ES-I3 (cell line): ENCODE results near the gene CRYGB.

Source experiments
- H3K36me3 ChIP-seq: 2 replicates; pipeline ENCODE4 v1.6.1; 2013; ENCODE audit warnings: mild to moderate bottlenecking, low read length, control low read depth, moderate library complexity; ENCODE audit not compliant: insufficient read depth
- H3K4me1 ChIP-seq: 2 replicates; pipeline ENCODE4 v1.6.1; 2013; ENCODE audit warnings: mild to moderate bottlenecking, control low read depth, low read length; ENCODE audit not compliant: insufficient read depth
- H3K9ac ChIP-seq: 2 replicates; pipeline ENCODE4 v1.6.1; 2013; ENCODE audit warnings: low read depth, mild to moderate bottlenecking, low read length, moderate library complexity
- H3K9me3 ChIP-seq: 2 replicates; pipeline ENCODE4 v1.6.1; 2013; ENCODE audit warnings: mild to moderate bottlenecking, low read length, moderate library complexity; ENCODE audit not compliant: control insufficient read depth, insufficient read depth

CRYGB gene

GRCh38 chr2:208174144-208174543, 28.2 kb upstream of the CRYGB start:
- H3K4me1 ChIP-seq, result no peaks in the 10 kb centered on the region
- no peak overlapping the region for H3K9ac ChIP-seq
- H3K36me3 ChIP-seq, result no peaks in the 10 kb centered on the region
- H3K9me3 ChIP-seq, result no peaks in the 10 kb centered on the region

- no peak overlapping the region for H3K9ac ChIP-seq
- H3K4me1 ChIP-seq, result no peaks in the 10 kb centered on the region
- no peaks in the 10 kb centered on the region for H3K9me3 ChIP-seq
- no peaks in the 10 kb centered on the region for H3K36me3 ChIP-seq
These were observed 26.2 kb upstream of the CRYGB start for GRCh38 chr2:208172125-208172524.

GRCh38 chr2:208164951-208165755, 19.2 kb upstream of the CRYGB start:
- H3K4me1 ChIP-seq, result no peaks in the 10 kb centered on the region
- no peaks in the 10 kb centered on the region for H3K36me3 ChIP-seq
- H3K9me3 ChIP-seq, result no peaks in the 10 kb centered on the region
- H3K9ac ChIP-seq, result no peak overlapping the region

GRCh38 chr2:208163489-208163888, 17.5 kb upstream of the CRYGB start, which contains the start of gene CRYGA:
Gene CRYGA, minus strand, starts transcription at chr2:208163589. Its CDS starts 33 bp downstream, at chr2:208163556.
- Histone ChIP-seq H3K36me3 (no peaks in the 10 kb centered on the region), H3K9ac (no peak within 1 kb of the TSS), H3K4me1 (no peaks in the 10 kb centered on the region), H3K9me3 (no peaks in the 10 kb centered on the region)

- Histone ChIP-seq H3K36me3 (no peaks in the 10 kb centered on the region), H3K9ac (no peak overlapping the region), H3K9me3 (no peaks in the 10 kb centered on the region), H3K4me1 (no peaks in the 10 kb centered on the region)
These were observed 10.5 kb upstream of the CRYGB start for GRCh38 chr2:208156439-208156838.

- Histone ChIP-seq H3K36me3 (no peaks in the 10 kb centered on the region), H3K9ac (no peak overlapping the region), H3K9me3 (no peaks in the 10 kb centered on the region), H3K4me1 (no peaks in the 10 kb centered on the region)
These were observed 7.2 kb upstream of the CRYGB start for GRCh38 chr2:208153156-208153555.

GRCh38 chr2:208150956-208151355, 5.0 kb upstream of the CRYGB start:
- Histone ChIP-seq H3K36me3 (no peaks in the 10 kb centered on the region), H3K9me3 (no peaks in the 10 kb centered on the region), H3K4me1 (no peaks in the 10 kb centered on the region), H3K9ac (no peak overlapping the region)

GRCh38 chr2:208150094-208150493, 4.1 kb upstream of the CRYGB start:
- Histone ChIP-seq H3K36me3 (no peaks in the 10 kb centered on the region), H3K4me1 (no peaks in the 10 kb centered on the region), H3K9ac (no peak overlapping the region), H3K9me3 (no peaks in the 10 kb centered on the region)

GRCh38 chr2:208148803-208149202, 2.8 kb upstream of the CRYGB start:
- Histone ChIP-seq H3K9me3 (no peaks in the 10 kb centered on the region), H3K36me3 (no peaks in the 10 kb centered on the region), H3K4me1 (no peaks in the 10 kb centered on the region), H3K9ac (no peak overlapping the region)

GRCh38 chr2:208147759-208148158, 1.8 kb upstream of the CRYGB start:
- Histone ChIP-seq H3K4me1 (peaks cover 4% of the 10 kb centered on the region), H3K9me3 (no peaks in the 10 kb centered on the region), H3K36me3 (no peaks in the 10 kb centered on the region), H3K9ac (no peak overlapping the region)

- Histone ChIP-seq H3K4me1 (peaks cover 12% of the 10 kb centered on the region), H3K9ac (no peak overlapping the region), H3K9me3 (no peaks in the 10 kb centered on the region), H3K36me3 (no peaks in the 10 kb centered on the region)
These were observed 1.1 kb upstream of the CRYGB start for GRCh38 chr2:208147008-208147407.

GRCh38 chr2:208142925-208143799, 2.8 kb downstream of the CRYGB start:
- no peaks in the 10 kb centered on the region; the same call in 1 of the 2 replicates for H3K9me3 ChIP-seq
- peak overlapping the region; percentile 9; the same call in 1 of the 2 replicates for H3K9ac ChIP-seq
- peaks cover 12% of the 10 kb centered on the region for H3K4me1 ChIP-seq
- H3K36me3 ChIP-seq, result no peaks in the 10 kb centered on the region

- Histone ChIP-seq H3K4me1 (peaks cover 12% of the 10 kb centered on the region), H3K9ac (peak overlapping the region; percentile 9; the same call in 1 of the 2 replicates), H3K9me3 (no peaks in the 10 kb centered on the region; the same call in 1 of the 2 replicates), H3K36me3 (no peaks in the 10 kb centered on the region)
These were observed 3.6 kb downstream of the CRYGB start for GRCh38 chr2:208142240-208142924.

- no peak overlapping the region for H3K9ac ChIP-seq
- peaks cover 12% of the 10 kb centered on the region for H3K4me1 ChIP-seq
- H3K36me3 ChIP-seq, result no peaks in the 10 kb centered on the region
- H3K9me3 ChIP-seq, result no peaks in the 10 kb centered on the region; the same call in 1 of the 2 replicates
These were observed 6.5 kb downstream of the CRYGB start for GRCh38 chr2:208139447-208139846.
